ENCODE results near the gene SIX5.

Gene SIX5

GRCh38 chr19:45771311-45771933 lies 2.4 kb upstream of the SIX5 start:
- no peak overlapping the region for H2AFZ ChIP-seq (ENCODE audit: low read length)
- no peaks in the 10 kb centered on the region for H3K9me2 ChIP-seq (replicated peaks; ENCODE audit: insufficient read depth, low read length)
- no peak for DNase-seq
- no peaks in the 10 kb centered on the region for H3K9me3 ChIP-seq (replicated peaks; ENCODE audit: insufficient read depth, low read length)
- TF ChIP-seq CTCF (IDR thresholded peaks at IDR 0.05; ENCODE audit: low read length) (no peak), EZH2phosphoT487 (IDR thresholded peaks at IDR 0.05; ENCODE audit: low read length) (no peak), EZH2 (optimal IDR thresholded peaks at IDR 0.05; ENCODE audit: low read depth, low read length) (no peak)
- no peaks in the 10 kb centered on the region for H3K36me3 ChIP-seq (replicated peaks; ENCODE audit: insufficient read depth, low read length)
- H3F3A ChIP-seq (ENCODE audit: insufficient read depth, low read length): peaks cover 14% of the 10 kb centered on the region
- H3K4me2 ChIP-seq (ENCODE audit: low read depth, low read length): peak overlapping the region; percentile 96; the same call in 1 of the 2 replicates
- peak overlapping the region; percentile 59 for H3K4me3 ChIP-seq (ENCODE audit: low read length)
- H3K4me1 ChIP-seq (ENCODE audit: low read length): peaks cover 5% of the 10 kb centered on the region
- no peaks in the 10 kb centered on the region for H4K20me1 ChIP-seq (ENCODE audit: insufficient read depth, low read length)
- peaks cover 13% of the 10 kb centered on the region; the same call in 1 of the 2 replicates for H3K27me3 ChIP-seq (replicated peaks; ENCODE audit: insufficient read depth, low read length)
- H3K27ac ChIP-seq (ENCODE audit: low read length): no peak overlapping the region
- no peak overlapping the region; the same call in 1 of the 2 replicates for H3K9ac ChIP-seq (ENCODE audit: low read length)
- H3K79me2 ChIP-seq (ENCODE audit: low read length): no peaks in the 10 kb centered on the region

GRCh38 chr19:45770192-45771101 lies 1.4 kb upstream of the SIX5 start:
- TF ChIP-seq EZH2 (optimal IDR thresholded peaks at IDR 0.05; ENCODE audit: low read depth, low read length): no peak
- no peak for TF ChIP-seq EZH2phosphoT487 (IDR thresholded peaks at IDR 0.05; ENCODE audit: low read length)
- peak; percentile 88 for TF ChIP-seq CTCF (IDR thresholded peaks at IDR 0.05; ENCODE audit: low read length)
- DNase-seq: peak; percentile 97
- Histone ChIP-seq H3F3A (ENCODE audit: insufficient read depth, low read length) (peaks cover 14% of the 10 kb centered on the region), H3K9me2 (replicated peaks; ENCODE audit: insufficient read depth, low read length) (no peaks in the 10 kb centered on the region), H2AFZ (ENCODE audit: low read length) (peak overlapping the region; percentile 83), H3K9ac (ENCODE audit: low read length) (peak overlapping the region; percentile 64), H3K36me3 (replicated peaks; ENCODE audit: insufficient read depth, low read length) (no peaks in the 10 kb centered on the region), H3K9me3 (replicated peaks; ENCODE audit: insufficient read depth, low read length) (no peaks in the 10 kb centered on the region), H3K4me1 (ENCODE audit: low read length) (peaks cover 5% of the 10 kb centered on the region), H3K4me2 (ENCODE audit: low read depth, low read length) (peak overlapping the region; percentile 96), H3K27me3 (replicated peaks; ENCODE audit: insufficient read depth, low read length) (peaks cover 13% of the 10 kb centered on the region; the same call in 1 of the 2 replicates), H3K79me2 (ENCODE audit: low read length) (no peaks in the 10 kb centered on the region), H3K4me3 (ENCODE audit: low read length) (peak overlapping the region; percentile 67), H4K20me1 (ENCODE audit: insufficient read depth, low read length) (no peaks in the 10 kb centered on the region), H3K27ac (ENCODE audit: low read length) (peak overlapping the region; percentile 76; the same call in 1 of the 2 replicates)

- Histone ChIP-seq H3K27ac (ENCODE audit: low read length) (peak overlapping the region; percentile 76; the same call in 1 of the 2 replicates), H3K79me2 (ENCODE audit: low read length) (no peaks in the 10 kb centered on the region), H3K27me3 (replicated peaks; ENCODE audit: insufficient read depth, low read length) (peaks cover 13% of the 10 kb centered on the region; the same call in 1 of the 2 replicates), H2AFZ (ENCODE audit: low read length) (peak overlapping the region; percentile 83), H3K9me3 (replicated peaks; ENCODE audit: insufficient read depth, low read length) (no peaks in the 10 kb centered on the region), H4K20me1 (ENCODE audit: insufficient read depth, low read length) (no peaks in the 10 kb centered on the region), H3K4me2 (ENCODE audit: low read depth, low read length) (peak overlapping the region; percentile 96), H3K9ac (ENCODE audit: low read length) (peak overlapping the region; percentile 64; the same call in 1 of the 2 replicates), H3K4me3 (ENCODE audit: low read length) (peak overlapping the region; percentile 67), H3F3A (ENCODE audit: insufficient read depth, low read length) (peaks cover 14% of the 10 kb centered on the region), H3K36me3 (replicated peaks; ENCODE audit: insufficient read depth, low read length) (no peaks in the 10 kb centered on the region), H3K9me2 (replicated peaks; ENCODE audit: insufficient read depth, low read length) (no peaks in the 10 kb centered on the region), H3K4me1 (ENCODE audit: low read length) (peaks cover 5% of the 10 kb centered on the region)
- DNase-seq: peak; percentile 44
- TF ChIP-seq EZH2 (optimal IDR thresholded peaks at IDR 0.05; ENCODE audit: low read depth, low read length): no peak
- no peak for TF ChIP-seq EZH2phosphoT487 (IDR thresholded peaks at IDR 0.05; ENCODE audit: low read length)
- TF ChIP-seq CTCF (IDR thresholded peaks at IDR 0.05; ENCODE audit: low read length): no peak
These were observed 754 bp upstream of the SIX5 start for GRCh38 chr19:45769821-45770191.

Measured in MM.1S (cell line).